Body of pancreas (tissue), 4 donors: ENCODE data around the gene DHRS11. TPM values are rescaled to one million over a fixed set of nuclear protein-coding genes. Genes with fewer than 3 reads are reported as not detected.

Source experiments
- ATAC-seq: fragments of 150-250 bp; one replicate; pipeline ENCODE4 v1.9.1; 2016
- DNase-seq, 4 donors: peaks; one replicate each; pipeline ENCODE4 v3.0.0-alpha.2; 2019
- H3K27ac ChIP-seq, 4 donors: fragments of 200-600 bp; sonication (generic); 1 replicate in 3 of 4; 2 replicates in 1 of 4; pipeline versions ENCODE4 v1.5.1 to v1.6.1; 2016 to 2019; ENCODE audit warnings: mild to moderate bottlenecking in 1 of 4, mixed read lengths in 1 of 4, moderate library complexity in 1 of 4
- H3K27me3 ChIP-seq, 2 donors: fragments of 200-600 bp; sonication (generic); one replicate each; pipeline ENCODE4 v1.6.0; 2016; ENCODE audit warnings: mild to moderate bottlenecking in 1 of 2
- H3K36me3 ChIP-seq, 2 donors: fragments of 200-600 bp; sonication (generic); replicated peaks in 1 of 2; 2 replicates each; pipeline ENCODE4 v1.5.1; 2016; ENCODE audit warnings: low read depth in 2 of 2; ENCODE audit not compliant: insufficient read depth in 1 of 2
- H3K4me1 ChIP-seq: fragments of 200-600 bp; sonication (generic); one replicate; pipeline ENCODE4 v1.6.0; 2016
- H3K4me3 ChIP-seq, 2 donors: fragments of 200-600 bp; sonication (generic); 1 replicate in 1 of 2; 2 replicates in 1 of 2; pipeline ENCODE4 v1.5.1; 2016 to 2019
- H3K9me3 ChIP-seq, 3 donors: fragments of 200-600 bp; sonication (generic); 1 replicate in 2 of 3; 2 replicates in 1 of 3; pipeline ENCODE4 v1.5.1; 2016
- POLR2A ChIP-seq, 3 donors: fragments of 450-650 bp; IDR thresholded peaks; one replicate each; pipeline ENCODE4 v1.6.1; 2016; ENCODE audit warnings: antibody characterized with exemption in 3 of 3, mild to moderate bottlenecking in 2 of 3
- WGBS, 2 donors: methylation state at CpG; one replicate each; pipeline ENCODE4 v1.1.5; 2017; 5-methylcytosine and 5-hydroxymethylcytosine counted together
- intact Hi-C: fragments of 100-400 bp; cut with DNase I; formaldehyde crosslinking; loops from one replicate; pipeline ENCODE4 v1.15.1; 2023
- total RNA-seq, 2 donors: library from RNA; depleted of rRNA; stranded (reverse); fragments of >200 nt; gene quantifications; one replicate each; pipeline ENCODE4 v1.1.0, GENCODE V29; 2016
- TF ChIP-seq, protein P1 (sequence below), 7 experiments: fragments of 450-650 bp in 4 of 7; fragments of 200-600 bp in 3 of 7; sonication (generic) in 3 of 7; IDR thresholded peaks; one replicate each; pipeline ENCODE4 v1.5.1; 2016 to 2019; ENCODE audit warnings: antibody characterized with exemption in 7 of 7

The DHRS11 gene
- total RNA-seq, 2 donors from 2014 or later: 7.0 to 16.5 TPM

GRCh38 chr17:36627101-36627500 lies 35.4 kb downstream of the DHRS11 start:
- Histone ChIP-seq H3K9me3 (no peaks in the 10 kb centered on the region), H3K4me3 (no peak overlapping the region), H3K4me1 (no peaks in the 10 kb centered on the region), H3K27ac (no peak overlapping the region), H3K36me3 (no peaks in the 10 kb centered on the region), H3K27me3 (no peaks in the 10 kb centered on the region)
- intact Hi-C loops: no loop called here
- 75 to 79% methylated on average over 11 of the region's 12 CpGs for WGBS, 2 donors
- no peak for ATAC-seq
- TF ChIP-seq, protein P1, sequence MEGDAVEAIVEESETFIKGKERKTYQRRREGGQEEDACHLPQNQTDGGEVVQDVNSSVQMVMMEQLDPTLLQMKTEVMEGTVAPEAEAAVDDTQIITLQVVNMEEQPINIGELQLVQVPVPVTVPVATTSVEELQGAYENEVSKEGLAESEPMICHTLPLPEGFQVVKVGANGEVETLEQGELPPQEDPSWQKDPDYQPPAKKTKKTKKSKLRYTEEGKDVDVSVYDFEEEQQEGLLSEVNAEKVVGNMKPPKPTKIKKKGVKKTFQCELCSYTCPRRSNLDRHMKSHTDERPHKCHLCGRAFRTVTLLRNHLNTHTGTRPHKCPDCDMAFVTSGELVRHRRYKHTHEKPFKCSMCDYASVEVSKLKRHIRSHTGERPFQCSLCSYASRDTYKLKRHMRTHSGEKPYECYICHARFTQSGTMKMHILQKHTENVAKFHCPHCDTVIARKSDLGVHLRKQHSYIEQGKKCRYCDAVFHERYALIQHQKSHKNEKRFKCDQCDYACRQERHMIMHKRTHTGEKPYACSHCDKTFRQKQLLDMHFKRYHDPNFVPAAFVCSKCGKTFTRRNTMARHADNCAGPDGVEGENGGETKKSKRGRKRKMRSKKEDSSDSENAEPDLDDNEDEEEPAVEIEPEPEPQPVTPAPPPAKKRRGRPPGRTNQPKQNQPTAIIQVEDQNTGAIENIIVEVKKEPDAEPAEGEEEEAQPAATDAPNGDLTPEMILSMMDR (IDR thresholded peaks at IDR 0.05): no peak
- TF ChIP-seq POLR2A (IDR thresholded peaks at IDR 0.05): no peak
- peak in 2 of 4 donors; percentile 44 to 46 for DNase-seq

GRCh38 chr17:36628576-36628975 lies 36.9 kb downstream of the DHRS11 start:
- intact Hi-C loops: no loop called here
- Histone ChIP-seq H3K9me3 (no peaks in the 10 kb centered on the region), H3K27ac (no peak overlapping the region), H3K27me3 (no peaks in the 10 kb centered on the region), H3K4me1 (no peaks in the 10 kb centered on the region), H3K4me3 (no peak overlapping the region), H3K36me3 (no peaks in the 10 kb centered on the region)
- no peak for TF ChIP-seq POLR2A (IDR thresholded peaks at IDR 0.05)
- TF ChIP-seq, protein P1 (IDR thresholded peaks at IDR 0.05): no peak
- ATAC-seq (no peak), DNase-seq (no peak)
- WGBS, 2 donors: 71 to 87% methylated on average over 2 of the region's 2 CpGs

DNA sequence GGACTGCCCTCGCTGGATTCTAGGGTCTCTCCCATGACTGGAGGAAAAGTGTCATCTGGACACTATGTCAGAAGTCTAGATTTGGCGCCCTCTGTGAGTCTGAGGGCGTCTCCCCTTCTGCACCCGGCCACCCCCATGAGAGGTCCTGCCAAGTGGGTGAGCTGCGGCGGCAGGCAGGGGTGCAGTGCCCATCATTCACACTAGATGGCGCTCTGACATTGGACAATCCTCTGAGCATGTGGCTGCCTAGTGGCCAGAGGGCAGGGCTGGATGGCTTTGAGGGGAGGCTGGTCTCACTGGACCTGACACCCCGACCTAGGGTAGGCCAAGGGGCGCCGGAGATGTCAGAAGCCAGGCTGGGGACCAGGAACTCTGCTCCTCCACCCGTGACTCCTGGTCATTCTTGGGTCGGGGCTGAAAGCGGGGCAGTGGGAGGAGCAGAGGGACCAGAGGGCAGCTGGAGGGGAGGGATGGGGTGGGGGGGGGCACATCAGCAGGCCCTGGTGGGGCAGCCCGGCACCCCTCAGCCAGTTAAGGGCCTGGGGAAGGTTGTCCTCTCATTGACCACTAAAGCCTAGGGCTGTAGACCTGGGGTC lies 37.7 kb downstream of the DHRS11 start:
- intact Hi-C loops: no loop called here
- H3K4me3 ChIP-seq: no peak overlapping the region
- H3K4me1 ChIP-seq: no peaks in the 10 kb centered on the region
- ATAC-seq (peak; percentile 80), DNase-seq (peak; percentile 72 to 83 (median 76))
- 1 to 40% methylated on average over 2 to 11 of the region's 14 CpGs for WGBS, 2 donors
- no peak for TF ChIP-seq POLR2A (IDR thresholded peaks at IDR 0.05)
- TF ChIP-seq, protein P1 (IDR thresholded peaks at IDR 0.05): peak; percentile 87 to 99 (median 95)
- no peaks in the 10 kb centered on the region for H3K9me3 ChIP-seq
- no peaks in the 10 kb centered on the region for H3K27me3 ChIP-seq
- no peak overlapping the region for H3K27ac ChIP-seq
- no peaks in the 10 kb centered on the region for H3K36me3 ChIP-seq

- DNase-seq: no peak
- Histone ChIP-seq H3K36me3 (no peaks in the 10 kb centered on the region), H3K27ac (no peak overlapping the region), H3K9me3 (no peaks in the 10 kb centered on the region), H3K4me3 (no peak overlapping the region), H3K4me1 (no peaks in the 10 kb centered on the region), H3K27me3 (no peaks in the 10 kb centered on the region)
- intact Hi-C loops: loop anchor here (5.0 kb wide), 1 partner anchor 412 kb away; no protein-coding TSS in a partner anchor
- 82 to 96% methylated on average over 5 to 8 of the region's 8 CpGs for WGBS, 2 donors
- TF ChIP-seq, protein P1 (IDR thresholded peaks at IDR 0.05): no peak
- no peak for TF ChIP-seq POLR2A (IDR thresholded peaks at IDR 0.05)
- no peak for ATAC-seq
These were observed 38.4 kb downstream of the DHRS11 start for GRCh38 chr17:36629970-36630502.

DNA sequence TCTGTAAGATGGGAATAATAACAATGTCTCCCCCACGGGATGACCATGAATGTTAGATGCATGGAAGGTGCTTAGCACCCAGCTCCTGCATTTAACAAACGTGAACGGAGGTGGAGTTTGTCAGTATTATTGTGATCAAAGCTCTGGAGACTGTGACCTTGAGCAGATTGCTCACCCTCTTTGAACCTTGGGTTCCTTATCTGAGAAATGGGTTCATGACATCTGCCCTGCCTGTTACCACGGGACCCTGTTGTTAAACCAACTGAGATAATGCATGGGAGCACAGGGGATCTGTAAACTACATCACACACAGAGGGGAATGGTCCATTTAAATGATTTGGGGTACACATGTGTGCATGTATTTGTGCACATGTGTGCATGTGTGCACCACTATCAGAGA lies 39.3 kb downstream of the DHRS11 start:
- no peaks in the 10 kb centered on the region for H3K36me3 ChIP-seq
- H3K4me1 ChIP-seq: no peaks in the 10 kb centered on the region
- H3K27ac ChIP-seq: no peak overlapping the region
- H3K4me3 ChIP-seq: no peak overlapping the region
- no peak for TF ChIP-seq POLR2A (IDR thresholded peaks at IDR 0.05)
- TF ChIP-seq, protein P1 (IDR thresholded peaks at IDR 0.05): no peak
- intact Hi-C loops: loop anchor here (5.0 kb wide), 1 partner anchor 411 kb away; no protein-coding TSS in a partner anchor
- H3K9me3 ChIP-seq: no peaks in the 10 kb centered on the region
- WGBS, 2 donors: 31 to 34% methylated on average over 4 of the region's 4 CpGs
- no peak for ATAC-seq
- no peaks in the 10 kb centered on the region for H3K27me3 ChIP-seq
- DNase-seq: no peak
